Epithelial cell of proximal tubule (primary cell): Measurements from ENCODE around the gene PON1. TPM values are rescaled to one million over a fixed set of nuclear protein-coding genes. Genes with fewer than 3 reads are reported as not detected.

Experiments
- DNase-seq: peaks from one replicate; pipeline ENCODE4 v3.0.0-alpha.2; 2011; ENCODE audit warnings: low read depth
- H3K4me3 ChIP-seq: 2 replicates; pipeline ENCODE4 v1.5.1; 2011; ENCODE audit warnings: low read depth, mild to moderate bottlenecking, low read length
- total RNA-seq: library from RNA; depleted of rRNA; stranded (reverse); fragments of >200 nt; gene quantifications from 2 replicates; pipeline ENCODE4 v1.2.3, GENCODE V29; 2015
- TF ChIP-seq, protein P1 (sequence below): conservative IDR thresholded peaks from 2 replicates; pipeline ENCODE4 v1.5.1; 2012; ENCODE audit warnings: low read depth, mild to moderate bottlenecking, low read length

Gene PON1
- total RNA-seq, 1 donor from 2014 or later = not detected

GRCh38 chr7:95342642-95343307 lies 18.4 kb upstream of the PON1 start:
- DNase-seq = no peak
- no peak overlapping the region for H3K4me3 ChIP-seq
- TF ChIP-seq, protein P1, sequence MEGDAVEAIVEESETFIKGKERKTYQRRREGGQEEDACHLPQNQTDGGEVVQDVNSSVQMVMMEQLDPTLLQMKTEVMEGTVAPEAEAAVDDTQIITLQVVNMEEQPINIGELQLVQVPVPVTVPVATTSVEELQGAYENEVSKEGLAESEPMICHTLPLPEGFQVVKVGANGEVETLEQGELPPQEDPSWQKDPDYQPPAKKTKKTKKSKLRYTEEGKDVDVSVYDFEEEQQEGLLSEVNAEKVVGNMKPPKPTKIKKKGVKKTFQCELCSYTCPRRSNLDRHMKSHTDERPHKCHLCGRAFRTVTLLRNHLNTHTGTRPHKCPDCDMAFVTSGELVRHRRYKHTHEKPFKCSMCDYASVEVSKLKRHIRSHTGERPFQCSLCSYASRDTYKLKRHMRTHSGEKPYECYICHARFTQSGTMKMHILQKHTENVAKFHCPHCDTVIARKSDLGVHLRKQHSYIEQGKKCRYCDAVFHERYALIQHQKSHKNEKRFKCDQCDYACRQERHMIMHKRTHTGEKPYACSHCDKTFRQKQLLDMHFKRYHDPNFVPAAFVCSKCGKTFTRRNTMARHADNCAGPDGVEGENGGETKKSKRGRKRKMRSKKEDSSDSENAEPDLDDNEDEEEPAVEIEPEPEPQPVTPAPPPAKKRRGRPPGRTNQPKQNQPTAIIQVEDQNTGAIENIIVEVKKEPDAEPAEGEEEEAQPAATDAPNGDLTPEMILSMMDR = no peak

- no peak for DNase-seq
- TF ChIP-seq, protein P1 = no peak
Observed at GRCh38 chr7:95342029-95342428, 17.7 kb upstream of the PON1 start.

DNA sequence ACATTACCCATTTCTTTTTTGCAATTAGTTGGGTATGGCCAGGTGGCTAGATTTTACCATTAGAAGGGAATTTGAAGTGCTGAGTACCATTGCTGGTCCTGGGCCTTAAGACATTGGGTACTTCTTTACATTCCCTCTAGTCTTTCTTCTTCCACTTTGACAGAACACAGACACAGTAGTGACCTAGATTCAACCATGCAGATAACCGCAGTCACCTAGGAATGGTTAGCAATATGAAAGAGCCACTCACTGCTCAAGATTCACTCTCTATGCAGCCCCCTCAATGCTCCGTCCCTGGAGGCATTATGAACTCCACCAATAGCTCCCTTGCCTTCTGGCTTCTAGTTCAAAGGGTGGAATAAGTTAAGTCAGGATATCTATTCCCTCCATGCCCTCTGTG lies 16.2 kb upstream of the PON1 start:
- H3K4me3 ChIP-seq = no peak overlapping the region
- DNase-seq = no peak
- TF ChIP-seq, protein P1 = no peak

More at GRCh38 chr7:95342029-95342428, 17.7 kb upstream of the PON1 start:
- H3K4me3 ChIP-seq = no peak overlapping the region

- TF ChIP-seq, protein P1 = no peak
- no peak overlapping the region for H3K4me3 ChIP-seq
Observed at GRCh38 chr7:95338832-95339231, 14.5 kb upstream of the PON1 start.

GRCh38 chr7:95335093-95335492 lies 10.8 kb upstream of the PON1 start:
- TF ChIP-seq, protein P1 = no peak
- peak; percentile 64 for DNase-seq
- no peak overlapping the region for H3K4me3 ChIP-seq

More at GRCh38 chr7:95338832-95339231, 14.5 kb upstream of the PON1 start:
- no peak for DNase-seq

- no peak for DNase-seq
- H3K4me3 ChIP-seq = no peak overlapping the region
- TF ChIP-seq, protein P1 = no peak
Observed at GRCh38 chr7:95334447-95334846, 10.1 kb upstream of the PON1 start.

- H3K4me3 ChIP-seq = peak overlapping the region; percentile 51
- DNase-seq = no peak
- TF ChIP-seq, protein P1 = no peak
Observed at GRCh38 chr7:95330961-95331337, 6.6 kb upstream of the PON1 start.
